GM12891 (cell line): ENCODE measurements around the gene MFNG.

Experiments used
- DNase-seq: peaks from one replicate; pipeline ENCODE4 v3.0.0; 2011; ENCODE audit warnings: low spot score; ENCODE audit not compliant: insufficient read length
- FAIRE-seq: peaks from 2 replicates; lab custom pipeline; 2011; peaks lifted over from hg19 to GRCh38; lab: Jason Lieb, UNC
- PAX5 ChIP-seq: IDR thresholded peaks from 2 replicates; pipeline ENCODE4 v1.6.1; 2011; ENCODE audit warnings: low read length, moderate library complexity, mild to moderate bottlenecking; ENCODE audit not compliant: insufficient read depth, severe bottlenecking
- POLR2A ChIP-seq: IDR thresholded peaks from 2 replicates; pipeline ENCODE4 v1.6.1; 2011; ENCODE audit warnings: low read depth, low read length, control low read depth
- POLR2AphosphoS5 ChIP-seq: IDR thresholded peaks from 2 replicates; pipeline ENCODE4 v1.6.1; 2011; ENCODE audit warnings: low read depth, low read length, control low read depth
- POU2F2 ChIP-seq: IDR thresholded peaks from 2 replicates; pipeline ENCODE4 v1.6.1; 2011; ENCODE audit warnings: low read depth, mild to moderate bottlenecking, control low read depth, low read length, moderate library complexity
- SPI1 ChIP-seq: IDR thresholded peaks from 2 replicates; pipeline ENCODE4 v1.6.1; 2011; ENCODE audit warnings: low read depth, low read length, control low read depth
- TAF1 ChIP-seq: IDR thresholded peaks from 2 replicates; pipeline ENCODE4 v1.6.1; 2011; ENCODE audit warnings: low read depth, low read length, control low read depth

MFNG gene

DNA sequence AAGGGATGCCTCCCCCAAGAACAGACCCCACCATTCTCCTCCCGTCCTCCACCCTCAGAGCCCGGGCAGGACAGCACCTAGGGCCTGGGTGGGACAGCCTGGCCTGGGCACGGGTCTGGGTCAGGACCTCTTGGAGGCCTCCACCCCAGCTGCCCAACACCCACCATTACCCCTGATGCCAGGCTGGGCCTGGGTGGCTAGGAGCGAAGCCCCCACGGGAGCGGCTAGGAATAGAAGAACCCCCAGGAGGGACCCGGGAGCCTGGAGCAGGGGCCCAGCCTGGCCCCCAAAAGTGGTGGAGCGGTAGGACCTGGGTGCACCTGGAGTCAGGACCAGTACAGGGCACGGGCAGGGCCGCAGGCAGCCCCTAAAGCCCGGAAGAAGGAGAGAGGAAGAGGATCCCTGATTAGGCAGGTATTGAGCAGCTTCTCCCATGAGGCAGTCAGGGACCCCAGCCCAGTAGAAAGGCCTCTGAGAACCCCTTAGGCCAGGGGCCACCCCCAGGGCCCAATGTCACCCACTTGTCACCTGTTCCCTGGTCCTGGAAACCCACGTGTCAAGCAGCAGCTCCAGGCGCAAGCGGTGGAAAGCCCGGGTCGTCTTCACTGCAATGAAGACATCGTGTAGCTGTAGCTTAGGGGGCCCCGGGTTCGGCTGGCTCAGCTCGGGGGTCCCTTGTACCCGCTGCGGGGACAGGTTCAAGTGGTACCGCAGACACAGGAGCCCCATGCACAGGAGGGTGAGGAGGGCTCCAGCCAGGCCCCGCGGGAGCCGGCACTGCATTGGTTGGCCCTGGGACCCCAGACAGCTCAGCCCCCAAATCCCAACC lies 575 bp downstream of the MFNG start:
- no peak for FAIRE-seq
- no peak for TF ChIP-seq POLR2AphosphoS5
- TF ChIP-seq POLR2A = no peak
- no peak for TF ChIP-seq TAF1
- TF ChIP-seq POU2F2 = no peak
- no peak for TF ChIP-seq PAX5
- TF ChIP-seq SPI1 = 0 out of 2 replicates have a peak, but pooled peaks have one; percentile 4
- peak; percentile 54 for DNase-seq

DNA sequence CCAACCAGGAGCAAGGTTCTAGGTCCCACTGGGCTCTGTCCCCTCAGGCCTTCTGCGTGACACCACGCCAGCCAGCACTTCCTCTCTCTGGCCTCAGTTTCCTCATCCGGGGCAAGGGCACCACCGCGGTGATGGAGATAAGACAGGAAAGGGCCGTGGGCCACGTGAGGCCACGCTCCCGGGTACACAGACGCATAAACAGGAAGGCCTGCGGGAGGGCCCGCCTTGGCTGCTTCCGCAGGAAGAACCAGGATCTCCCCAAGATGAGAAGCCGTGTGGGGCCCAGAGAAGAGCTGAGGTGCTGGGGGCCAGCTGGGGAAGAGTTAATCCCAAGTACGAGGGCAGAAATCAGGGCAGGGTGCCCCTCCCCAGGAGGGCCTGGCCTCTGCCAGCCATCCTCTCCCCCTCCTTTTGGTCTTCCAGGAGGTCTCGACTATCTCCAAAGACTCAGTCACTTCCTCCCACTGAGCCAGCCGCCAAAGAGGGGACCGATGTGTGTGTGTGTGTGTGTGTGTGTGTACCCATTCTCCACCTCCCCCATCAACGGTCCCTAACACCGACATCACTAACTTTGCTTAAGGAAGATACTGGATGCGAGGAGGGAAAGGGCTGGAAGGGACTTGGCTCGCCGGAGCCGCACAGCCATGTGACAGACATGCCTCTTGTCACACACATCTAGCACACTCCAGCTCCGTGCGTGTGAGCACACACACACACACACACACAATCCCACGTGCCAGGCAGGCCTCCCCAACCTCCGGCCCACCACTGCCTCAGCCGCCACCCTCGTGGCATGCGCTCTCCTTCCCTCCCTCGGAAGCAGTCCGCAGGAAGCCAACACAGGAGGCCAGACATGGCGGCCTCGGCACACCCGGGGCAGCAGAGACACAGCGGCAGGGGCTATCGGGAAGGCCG lies 1.4 kb downstream of the MFNG start:
- DNase-seq (peak; percentile 72), FAIRE-seq (peak; percentile 99)
- TF ChIP-seq POLR2AphosphoS5 (peak; percentile 75), POLR2A (peak; percentile 76), SPI1 (peak; percentile 79), PAX5 (no peak), POU2F2 (no peak; the same call in 1 of the 2 replicates), TAF1 (peak; percentile 65; the same call in 1 of the 2 replicates)

DNA sequence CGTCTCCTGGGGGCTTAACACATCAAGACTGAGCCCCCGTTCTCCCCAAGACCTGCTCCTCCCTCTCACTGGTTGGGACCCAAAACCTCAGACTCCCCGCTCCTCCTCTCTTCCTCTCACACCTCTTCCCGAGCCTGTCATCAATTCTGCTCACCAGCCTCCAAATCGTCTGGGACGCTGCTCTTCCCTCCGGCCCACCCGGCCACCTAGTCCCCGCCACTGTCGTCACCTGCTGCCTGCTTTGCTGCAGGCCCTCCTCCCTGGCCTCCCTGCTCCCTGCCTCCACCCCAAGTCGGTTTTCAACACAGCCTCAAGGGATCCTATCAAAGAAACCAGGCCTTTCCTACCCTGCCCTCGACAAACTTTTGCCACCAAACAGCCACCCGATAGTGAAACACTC lies 3.1 kb downstream of the MFNG start:
- TF ChIP-seq POU2F2 = no peak
- no peak for TF ChIP-seq POLR2A
- TF ChIP-seq POLR2AphosphoS5 = no peak
- no peak for TF ChIP-seq TAF1
- TF ChIP-seq PAX5 = no peak
- TF ChIP-seq SPI1 = no peak
- DNase-seq = no peak
- FAIRE-seq = no peak

DNA sequence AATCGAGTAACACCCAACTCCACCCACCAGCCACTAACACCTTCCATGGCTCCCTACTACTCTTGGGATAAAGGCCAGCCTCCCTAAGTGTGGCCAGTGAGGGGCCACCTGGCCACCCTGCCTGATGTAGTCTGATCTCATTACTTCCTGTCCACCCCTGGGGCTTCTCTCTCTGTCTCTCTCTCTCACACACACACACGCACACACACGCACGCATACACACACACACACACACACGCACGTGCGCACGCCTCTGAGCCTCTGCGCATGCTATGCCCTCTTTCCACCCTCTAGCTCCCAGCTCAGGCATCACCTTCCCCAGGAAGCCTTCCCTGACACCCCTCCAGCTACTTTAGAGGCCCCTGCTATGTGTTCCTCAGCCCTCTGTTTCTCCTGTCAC lies 3.9 kb downstream of the MFNG start:
- TF ChIP-seq SPI1 = no peak
- TF ChIP-seq TAF1 = no peak
- TF ChIP-seq POU2F2 = no peak
- no peak for TF ChIP-seq PAX5
- TF ChIP-seq POLR2AphosphoS5 = no peak
- no peak for TF ChIP-seq POLR2A
- no peak for FAIRE-seq

DNA sequence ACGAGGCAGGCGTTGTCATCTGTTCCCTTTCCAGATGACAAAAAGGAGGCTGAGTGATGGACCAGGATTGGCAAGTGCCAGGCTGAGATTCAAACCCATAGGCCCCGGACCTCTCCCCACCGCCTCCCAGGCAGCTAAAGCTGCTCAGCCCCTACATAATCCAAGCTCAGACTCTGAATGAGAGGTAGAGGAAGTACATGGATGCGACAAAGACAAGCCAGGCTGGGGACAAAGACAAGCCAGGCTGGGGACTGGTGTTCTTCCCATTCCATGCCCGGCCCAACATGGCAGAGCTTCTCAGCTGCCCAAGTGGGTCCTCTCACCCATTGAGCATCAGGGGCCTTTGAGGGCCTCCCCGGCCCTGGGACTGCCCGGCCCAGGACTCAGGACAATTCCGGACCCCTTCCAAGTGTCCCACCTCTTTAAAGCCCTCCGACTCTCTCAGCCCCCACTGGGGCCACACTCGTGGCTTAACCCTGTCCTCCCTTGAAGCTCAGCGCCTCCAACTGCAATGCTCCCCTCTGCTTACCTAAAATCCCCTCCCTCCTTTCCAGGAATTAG lies 4.8 kb downstream of the MFNG start:
- FAIRE-seq (no peak), DNase-seq (no peak)
- TF ChIP-seq SPI1 = no peak
- TF ChIP-seq TAF1 = no peak

More for the DNA sequence above, 3.9 kb downstream of the MFNG start:
- DNase-seq = no peak

DNA sequence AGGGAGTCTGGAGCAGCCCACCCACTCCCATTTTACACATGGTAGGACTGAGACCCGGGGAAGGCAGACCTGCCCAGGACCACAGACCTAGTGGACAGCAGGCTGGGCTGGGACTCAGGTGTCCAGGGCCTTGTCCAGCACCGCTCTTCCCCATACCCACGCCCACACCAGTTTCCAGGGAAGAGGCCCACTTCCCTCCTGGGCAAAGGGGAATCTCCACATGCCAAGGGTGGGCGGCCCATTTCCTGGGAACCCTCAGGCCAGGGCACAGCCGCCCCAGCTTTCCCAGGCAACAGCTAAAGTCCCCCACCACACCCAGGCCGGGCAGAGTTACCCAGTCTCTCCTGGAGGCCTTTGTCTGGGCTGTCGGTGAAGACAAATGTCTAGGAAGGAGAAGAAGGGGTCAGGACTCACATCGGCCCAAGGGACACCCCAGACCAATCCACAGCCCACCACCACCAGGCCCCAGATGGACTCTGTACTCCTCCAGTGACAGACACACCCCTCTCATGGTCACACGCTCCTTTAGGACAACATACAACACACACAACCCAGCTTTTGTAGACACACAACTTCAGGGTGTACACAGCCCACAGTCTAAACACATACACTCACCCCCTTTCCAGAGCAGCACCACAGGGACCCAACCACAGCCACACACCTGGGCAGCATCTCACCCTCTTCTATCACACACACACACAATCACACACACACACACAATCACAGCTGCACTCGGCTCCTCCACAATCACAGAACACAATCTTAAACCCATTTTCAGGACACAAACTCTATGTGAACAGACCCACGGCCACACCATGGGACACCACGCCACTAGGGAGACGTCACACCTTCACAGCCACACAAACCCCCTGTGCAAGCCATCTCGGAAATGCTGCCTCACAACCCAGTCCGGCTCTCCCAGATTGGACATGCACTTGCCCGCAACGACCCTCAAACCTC lies 5.5 kb downstream of the MFNG start:
- no peak for FAIRE-seq
- TF ChIP-seq SPI1 (no peak), PAX5 (no peak), TAF1 (no peak), POLR2A (no peak), POU2F2 (no peak), POLR2AphosphoS5 (no peak)
- no peak for DNase-seq

DNA sequence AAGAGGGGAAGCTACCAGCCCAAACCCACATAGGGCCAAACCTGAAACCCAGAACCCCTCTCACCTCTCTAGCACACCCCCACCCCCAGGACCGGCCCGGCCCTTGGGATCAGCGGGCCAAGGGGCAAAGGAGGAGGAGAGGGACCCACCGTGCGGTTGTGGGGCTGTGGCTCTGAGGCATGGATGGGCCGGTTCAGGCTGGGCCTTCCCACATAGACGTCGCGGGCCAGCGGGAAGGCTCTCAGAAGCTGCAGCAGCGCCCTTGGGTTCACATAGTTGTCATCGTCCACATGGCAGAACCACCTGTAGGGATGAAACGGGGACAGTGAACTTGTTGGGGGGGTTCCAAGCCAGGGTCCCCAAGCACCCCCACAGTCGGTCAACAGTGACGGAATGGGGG lies 7.0 kb downstream of the MFNG start:
- FAIRE-seq = no peak
- no peak for TF ChIP-seq PAX5
- DNase-seq = no peak

DNA sequence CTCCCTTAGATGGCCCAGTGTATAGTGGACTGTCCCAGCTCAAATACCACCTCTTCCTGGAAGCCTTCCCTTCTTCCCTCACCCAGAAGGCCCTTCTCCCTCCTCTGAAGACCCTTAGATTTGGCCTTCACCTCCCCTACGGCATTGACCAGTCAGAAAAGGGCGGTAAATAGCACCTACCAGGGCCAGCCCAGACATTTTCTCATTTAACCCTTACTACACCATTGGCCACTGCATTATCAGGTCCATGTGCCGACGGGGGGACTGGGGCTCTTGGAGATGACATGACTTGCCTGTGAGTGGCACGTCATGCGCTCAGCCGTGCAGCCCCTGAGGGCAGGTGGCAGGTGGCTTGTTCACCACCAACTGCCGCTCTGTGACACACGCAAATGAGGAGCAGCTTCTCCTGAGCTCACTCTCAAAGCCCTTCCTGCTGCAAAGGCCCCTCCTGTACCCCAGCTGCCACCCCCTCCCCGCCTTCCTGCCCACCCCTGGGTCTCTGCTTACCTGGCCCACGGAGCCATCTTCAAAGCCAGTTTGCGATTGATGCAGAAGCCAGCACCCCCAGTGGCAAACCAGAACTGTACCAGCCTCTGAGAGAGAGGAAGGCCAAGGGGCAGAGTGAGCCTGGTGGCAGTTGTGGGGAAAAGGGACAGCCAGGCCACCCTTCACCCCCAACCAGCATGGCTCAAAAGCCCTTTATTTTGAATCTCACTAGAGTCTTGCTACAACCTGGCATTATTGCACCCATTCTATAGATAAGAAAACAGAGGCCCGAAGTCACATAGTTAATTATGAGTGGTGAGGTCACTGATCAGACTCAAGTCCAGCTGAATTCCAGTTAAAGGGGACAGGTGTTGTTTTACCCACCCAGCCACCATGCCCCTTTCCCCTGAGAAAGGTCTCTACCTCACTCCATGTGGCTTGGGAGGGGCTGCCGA lies 9.5 kb downstream of the MFNG start:
- DNase-seq (no peak), FAIRE-seq (no peak)
- TF ChIP-seq PAX5 (no peak), TAF1 (no peak), SPI1 (no peak), POU2F2 (no peak), POLR2A (no peak), POLR2AphosphoS5 (no peak)
